GM12891 (cell line): ENCODE measurements around the gene PDZD7.

Source experiments
- PAX5 ChIP-seq: IDR thresholded peaks from 2 replicates; pipeline ENCODE4 v1.6.1; 2011; ENCODE audit warnings: low read length, moderate library complexity, mild to moderate bottlenecking; ENCODE audit not compliant: insufficient read depth, severe bottlenecking
- POLR2A ChIP-seq: IDR thresholded peaks from 2 replicates; pipeline ENCODE4 v1.6.1; 2011; ENCODE audit warnings: low read depth, low read length, control low read depth
- POLR2AphosphoS5 ChIP-seq: IDR thresholded peaks from 2 replicates; pipeline ENCODE4 v1.6.1; 2011; ENCODE audit warnings: low read depth, low read length, control low read depth
- SPI1 ChIP-seq: IDR thresholded peaks from 2 replicates; pipeline ENCODE4 v1.6.1; 2011; ENCODE audit warnings: low read depth, low read length, control low read depth
- TAF1 ChIP-seq: IDR thresholded peaks from 2 replicates; pipeline ENCODE4 v1.6.1; 2011; ENCODE audit warnings: low read depth, low read length, control low read depth

GRCh38 chr10:101018118-101018599 lies 12.8 kb downstream of the PDZD7 start:
- no peak for TF ChIP-seq POLR2A
- TF ChIP-seq POLR2AphosphoS5: no peak
- TF ChIP-seq TAF1: no peak
- no peak for TF ChIP-seq SPI1
- TF ChIP-seq PAX5: no peak
